Gastroesophageal sphincter (tissue), 4 donors: ENCODE results near the gene EPHB1. TPM values are rescaled to one million over a fixed set of nuclear protein-coding genes. Genes with fewer than 3 reads are reported as not detected.

Experiments used
- ATAC-seq: fragments of 150-250 bp; one replicate; pipeline ENCODE4 v1.9.1; 2016; ENCODE audit warnings: mild to moderate bottlenecking, moderate library complexity
- H3K27ac ChIP-seq, 4 donors: fragments of 200-600 bp; sonication (generic) in 3 of 4; 1 replicate in 3 of 4; 2 replicates in 1 of 4; pipeline ENCODE4 v1.5.1; 2016 to 2019
- H3K27me3 ChIP-seq: fragments of 200-600 bp; sonication (generic); one replicate; pipeline ENCODE4 v1.5.1; 2019
- H3K36me3 ChIP-seq, 2 donors: fragments of 200-600 bp; sonication (generic); one replicate each; pipeline ENCODE4 v1.5.1; 2019; ENCODE audit warnings: control low read depth in 1 of 2
- H3K4me1 ChIP-seq, 3 donors: fragments of 200-600 bp; sonication (generic); 1 replicate in 2 of 3; 2 replicates in 1 of 3; pipeline ENCODE4 v1.5.1; 2016 to 2019; ENCODE audit warnings: control low read depth in 2 of 3
- H3K4me3 ChIP-seq, 2 donors: fragments of 200-600 bp; sonication (generic); one replicate each; pipeline ENCODE4 v1.5.1; 2019; ENCODE audit warnings: mild to moderate bottlenecking in 1 of 2, moderate library complexity in 1 of 2
- H3K9me3 ChIP-seq, 3 donors: fragments of 200-600 bp; sonication (generic); one replicate each; pipeline ENCODE4 v1.5.1; 2017 to 2019; ENCODE audit warnings: control low read depth in 2 of 3
- CTCF ChIP-seq, 4 experiments: fragments of 200-600 bp in 2 of 4; fragments of 450-650 bp in 2 of 4; sonication (generic) in 1 of 4; IDR thresholded peaks; one replicate each; pipeline ENCODE4 v1.5.1; 2017 to 2019; ENCODE audit warnings: antibody characterized with exemption in 4 of 4, mild to moderate bottlenecking in 2 of 4, moderate library complexity in 2 of 4
- EP300 ChIP-seq: sonication (generic); formaldehyde crosslinking; IDR thresholded peaks from one replicate; pipeline ENCODE4 v1.6.1; 2017; ENCODE audit warnings: antibody characterized with exemption, mild to moderate bottlenecking
- POLR2A ChIP-seq, 2 donors: fragments of 450-650 bp; IDR thresholded peaks; one replicate each; pipeline ENCODE4 v1.6.1; 2017; ENCODE audit warnings: antibody characterized with exemption in 2 of 2, mild to moderate bottlenecking in 2 of 2, moderate library complexity in 1 of 2
- POLR2AphosphoS5 ChIP-seq: sonication (generic); formaldehyde crosslinking; IDR thresholded peaks from one replicate; pipeline ENCODE4 v1.6.1; 2017; ENCODE audit warnings: antibody characterized with exemption
- WGBS, 2 donors: methylation state at CpG; one replicate each; pipeline ENCODE4 v1.1.5; 2018; ENCODE audit warnings: low coverage in 1 of 2; 5-methylcytosine and 5-hydroxymethylcytosine counted together
- total RNA-seq, 4 donors: library from RNA; depleted of rRNA; stranded (reverse); fragments of >200 nt; gene quantifications; one replicate each; pipeline ENCODE4 v1.1.0, GENCODE V29; 2016

EPHB1 gene
- total RNA-seq, 4 donors from 2014 or later: 0.81 to 5.7 (median 2.5) TPM; not detected in 1

DNA sequence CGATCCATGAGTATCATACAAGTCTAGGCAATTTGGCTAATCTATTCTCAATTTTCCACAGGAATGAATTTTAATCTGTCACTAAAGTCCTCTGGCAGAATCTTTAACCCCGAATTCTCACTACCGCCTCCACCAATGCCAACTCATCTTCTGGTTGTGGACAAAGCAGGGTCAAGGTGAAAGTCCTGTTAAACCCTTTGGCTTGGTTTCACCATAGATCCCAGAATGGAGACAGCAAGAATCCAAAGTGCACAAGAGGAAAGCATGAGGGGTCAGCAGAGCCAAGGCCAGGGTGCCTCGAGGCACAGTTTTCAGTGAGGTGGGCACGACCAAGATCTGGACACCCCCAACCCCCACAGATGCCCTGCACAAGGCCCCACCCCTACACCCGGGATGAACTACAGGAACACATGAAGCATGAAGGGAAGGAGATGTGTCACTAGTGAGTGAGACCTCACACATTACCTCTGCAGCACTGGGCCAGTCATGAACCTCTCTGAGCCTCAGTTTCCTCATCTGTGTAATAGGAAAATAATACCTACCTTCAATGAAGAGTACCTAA is 466.2 kb downstream of the EPHB1 start:
- no peak for TF ChIP-seq POLR2A (IDR thresholded peaks at IDR 0.05)
- TF ChIP-seq CTCF (IDR thresholded peaks at IDR 0.05): no peak
- TF ChIP-seq EP300: no peak
- no peak for TF ChIP-seq POLR2AphosphoS5
- H3K27ac ChIP-seq: no peak overlapping the region
- H3K36me3 ChIP-seq: peaks cover 0 to 4% of the 10 kb centered on the region in 2 donors
- no peaks in the 10 kb centered on the region for H3K27me3 ChIP-seq
- ATAC-seq: no peak
- no peak overlapping the region for H3K4me3 ChIP-seq
- 85 to 100% methylated on average over 1 to 5 of the region's 6 CpGs for WGBS, 2 donors
- H3K4me1 ChIP-seq: no peaks in the 10 kb centered on the region
- H3K9me3 ChIP-seq: no peaks in the 10 kb centered on the region

DNA sequence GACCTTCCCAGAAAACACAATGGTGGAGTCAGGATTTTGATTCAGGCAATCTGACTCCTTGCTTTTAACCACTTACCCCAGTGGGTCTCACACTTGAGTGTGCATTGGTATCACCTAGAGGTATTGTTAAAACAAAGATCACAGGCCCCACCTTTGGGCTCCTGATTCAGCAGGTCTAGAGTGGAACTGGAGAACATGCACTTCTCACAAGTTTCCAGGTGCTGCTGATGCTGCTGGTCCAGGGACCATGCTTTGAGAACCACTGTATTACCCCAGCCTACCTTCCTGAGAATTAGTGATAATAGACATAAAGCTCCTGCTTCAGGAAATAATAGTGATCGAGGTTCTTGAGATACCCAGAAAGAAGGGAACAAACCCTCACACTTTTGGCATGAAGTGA is 466.9 kb downstream of the EPHB1 start:
- Histone ChIP-seq H3K27ac (no peak overlapping the region), H3K36me3 (peaks cover 0 to 4% of the 10 kb centered on the region in 2 donors), H3K9me3 (no peaks in the 10 kb centered on the region), H3K27me3 (no peaks in the 10 kb centered on the region), H3K4me1 (no peaks in the 10 kb centered on the region), H3K4me3 (no peak overlapping the region)
- 60% methylated on average over 1 of the region's 1 CpG; no CpG with 5 or more reads in 1 of the 2 donors for WGBS, 2 donors
- no peak for ATAC-seq
- TF ChIP-seq CTCF (IDR thresholded peaks at IDR 0.05) (no peak), POLR2A (IDR thresholded peaks at IDR 0.05) (no peak), POLR2AphosphoS5 (no peak), EP300 (no peak)

DNA sequence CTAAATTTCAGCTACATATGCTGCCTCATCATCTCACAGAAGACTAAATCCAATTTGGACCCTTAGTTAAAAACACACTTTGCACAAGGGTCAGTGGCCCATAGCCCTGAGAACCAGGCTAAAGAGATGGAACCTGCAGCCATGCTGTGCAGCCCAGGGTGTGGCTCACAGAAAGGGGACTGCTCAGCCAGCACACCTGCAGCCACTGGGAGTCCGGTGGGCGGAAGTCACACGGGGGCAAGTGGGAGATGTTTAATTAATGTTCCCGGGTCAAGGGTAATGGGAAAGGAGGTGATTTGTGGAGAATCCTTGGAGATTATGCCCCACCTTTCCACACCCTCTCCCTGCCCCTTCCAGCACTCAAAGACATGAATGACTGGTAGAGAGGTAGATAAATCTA is 467.4 kb downstream of the EPHB1 start:
- H3K27ac ChIP-seq: no peak overlapping the region
- H3K9me3 ChIP-seq: no peaks in the 10 kb centered on the region
- WGBS, 2 donors: 90% methylated on average over 4 of the region's 4 CpGs; no CpG with 5 or more reads in 1 of the 2 donors
- TF ChIP-seq POLR2AphosphoS5: no peak
- no peak for TF ChIP-seq CTCF (IDR thresholded peaks at IDR 0.05)
- no peak for TF ChIP-seq POLR2A (IDR thresholded peaks at IDR 0.05)
- no peak for TF ChIP-seq EP300
- ATAC-seq: no peak
- no peaks in the 10 kb centered on the region for H3K27me3 ChIP-seq
- H3K4me3 ChIP-seq: no peak overlapping the region
- H3K36me3 ChIP-seq: peaks cover 0 to 4% of the 10 kb centered on the region in 2 donors
- no peaks in the 10 kb centered on the region for H3K4me1 ChIP-seq

- H3K9me3 ChIP-seq: no peaks in the 10 kb centered on the region
- H3K36me3 ChIP-seq: peaks cover 0 to 4% of the 10 kb centered on the region in 2 donors
- no peak for ATAC-seq
- WGBS, 2 donors: 58 to 74% methylated on average over 3 of the region's 3 CpGs
- H3K4me1 ChIP-seq: no peaks in the 10 kb centered on the region
- H3K27ac ChIP-seq: no peak overlapping the region
- TF ChIP-seq CTCF (IDR thresholded peaks at IDR 0.05) (no peak), POLR2AphosphoS5 (no peak), EP300 (no peak), POLR2A (IDR thresholded peaks at IDR 0.05) (no peak)
- H3K4me3 ChIP-seq: no peak overlapping the region
- H3K27me3 ChIP-seq: no peaks in the 10 kb centered on the region
These were observed 468.3 kb downstream of the EPHB1 start for GRCh38 chr3:135263331-135263730.

- no peaks in the 10 kb centered on the region for H3K27me3 ChIP-seq
- no peaks in the 10 kb centered on the region for H3K36me3 ChIP-seq
- ATAC-seq: no peak
- H3K4me1 ChIP-seq: no peaks in the 10 kb centered on the region
- TF ChIP-seq CTCF (IDR thresholded peaks at IDR 0.05) (no peak), POLR2A (IDR thresholded peaks at IDR 0.05) (no peak), EP300 (no peak), POLR2AphosphoS5 (no peak)
- H3K4me3 ChIP-seq: no peak overlapping the region
- 69 to 82% methylated on average over 4 to 6 of the region's 6 CpGs for WGBS, 2 donors
- H3K27ac ChIP-seq: no peak overlapping the region
- H3K9me3 ChIP-seq: no peaks in the 10 kb centered on the region
These were observed 472.4 kb downstream of the EPHB1 start for GRCh38 chr3:135267487-135267886.
